IPS-NIHi11 (cell line): ENCODE results near the gene FAM210B.
"Not testable (repeated sequence)": the region's sequence is repeated elsewhere in the genome, so short reads cannot be mapped to it uniquely, and the experiment has no call there.

Experiments used
- DNase-seq: peaks from one replicate; pipeline ENCODE4 v3.0.0; 2012; ENCODE audit warnings: mixed read lengths, low spot score

The FAM210B gene

DNA sequence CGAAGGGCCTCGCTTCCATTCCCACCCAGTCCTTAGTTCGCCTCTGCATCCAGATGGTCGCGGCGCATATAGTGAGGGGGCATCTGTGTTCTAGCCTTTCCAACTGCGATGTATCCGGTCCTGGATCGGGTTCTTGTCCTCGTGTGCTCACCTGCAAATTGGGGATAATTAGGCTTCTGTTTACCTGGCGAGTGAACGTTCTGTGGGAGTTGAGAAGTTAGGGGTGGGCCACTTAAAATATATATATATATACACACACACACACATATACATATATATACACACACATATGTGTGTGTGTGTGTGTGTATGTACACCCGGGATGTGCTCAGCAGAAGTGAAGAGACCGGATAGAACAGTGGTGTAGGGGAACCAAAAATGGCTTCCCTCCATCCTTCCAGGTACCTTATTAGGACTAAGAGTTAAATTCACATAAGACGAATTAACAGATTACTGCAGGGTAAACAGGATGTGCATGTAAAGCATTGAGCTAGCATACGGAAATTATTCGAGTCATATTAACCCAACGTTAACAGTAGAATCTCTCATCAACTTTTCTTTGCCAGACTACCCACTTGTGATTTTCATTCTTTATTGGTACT lies 34.2 kb downstream of the FAM210B start:
- DNase-seq: no peak

DNA sequence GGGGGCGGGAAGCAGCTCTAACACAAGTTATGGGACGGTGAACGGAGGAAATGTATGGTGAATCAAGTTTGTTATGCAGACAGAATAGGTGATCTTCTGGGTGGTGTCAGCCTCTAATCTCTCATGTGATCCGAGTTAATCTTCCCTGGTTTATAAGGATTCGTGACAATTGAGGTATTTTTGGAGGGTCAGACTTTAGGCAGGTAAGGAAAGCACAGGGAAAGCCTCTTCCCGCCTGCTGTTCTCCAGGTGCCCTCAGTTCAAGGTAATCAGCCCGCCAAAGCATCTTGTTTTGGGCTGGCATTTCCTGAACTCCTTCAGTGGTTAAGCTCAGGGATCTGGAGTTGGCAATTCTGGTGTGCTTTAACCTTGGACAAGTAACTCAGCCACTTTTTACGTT lies 34.9 kb downstream of the FAM210B start:
- DNase-seq: no peak

DNA sequence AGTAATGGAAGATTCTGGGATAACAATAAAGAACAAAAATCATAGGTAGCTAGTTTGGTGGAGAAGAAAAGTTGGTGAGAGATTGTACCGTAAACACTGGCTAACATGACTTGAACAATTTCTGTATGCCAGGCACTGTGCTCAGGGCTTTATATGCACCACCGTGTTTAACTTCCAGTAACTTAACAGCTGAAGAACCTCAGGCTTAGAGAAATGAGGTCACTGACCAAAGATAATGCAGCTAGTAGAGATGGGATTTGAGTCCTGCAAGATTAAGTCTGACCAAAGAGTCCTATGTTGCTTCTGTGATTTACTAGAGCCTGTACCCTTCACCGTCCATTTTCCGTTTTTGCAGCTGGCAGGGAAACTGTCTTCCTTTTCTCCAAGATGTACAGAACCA lies 36.4 kb downstream of the FAM210B start:
- no peak for DNase-seq

DNA sequence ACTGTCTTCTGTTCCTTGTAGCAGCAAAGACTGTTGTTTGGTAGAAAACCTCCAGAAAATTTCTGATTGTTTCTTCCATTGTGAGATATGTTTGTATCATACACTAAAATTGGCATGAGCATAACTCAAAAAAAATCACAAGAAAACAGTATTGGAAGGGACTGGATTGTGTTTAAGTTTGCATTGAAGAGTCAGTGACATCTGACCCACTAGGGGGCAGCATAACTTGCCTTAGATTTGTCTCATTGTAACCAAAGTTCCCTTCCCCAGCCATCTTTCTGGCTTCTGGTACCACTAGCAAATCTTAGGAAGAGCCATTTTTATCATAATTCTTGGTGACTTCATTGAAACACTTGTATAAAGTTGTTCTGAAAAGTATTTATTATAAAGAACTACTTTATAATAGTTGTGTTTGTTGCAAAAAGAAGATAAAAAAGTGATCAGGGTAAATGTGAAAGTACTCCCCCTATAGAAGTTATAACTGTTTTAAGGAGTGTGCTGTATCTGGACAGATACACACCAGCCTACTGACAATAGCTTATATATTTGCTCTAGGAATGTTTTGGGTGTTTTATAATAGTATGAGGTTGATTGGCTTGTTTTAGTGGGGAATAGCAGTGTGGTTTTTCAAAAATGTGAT lies 41.3 kb downstream of the FAM210B start:
- DNase-seq: peak; percentile 52

DNA sequence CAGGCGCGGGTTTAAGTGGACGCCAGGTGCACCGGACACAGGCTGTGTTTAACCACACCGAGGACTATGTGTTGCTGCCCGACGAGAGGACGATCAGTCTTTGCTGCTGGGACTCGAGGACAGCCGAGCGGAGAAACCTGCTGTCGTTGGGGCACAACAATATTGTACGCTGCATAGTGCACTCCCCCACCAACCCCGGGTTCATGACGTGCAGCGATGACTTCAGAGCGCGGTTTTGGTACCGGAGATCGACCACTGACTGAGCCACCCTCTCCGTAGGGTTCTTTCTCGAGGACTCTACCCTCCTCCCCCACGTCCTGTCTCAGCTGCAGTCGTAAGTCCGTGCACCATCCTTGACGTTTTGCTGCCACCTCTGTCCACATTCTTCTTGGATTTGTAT lies 44.7 kb downstream of the FAM210B start:
- DNase-seq: no peak

DNA sequence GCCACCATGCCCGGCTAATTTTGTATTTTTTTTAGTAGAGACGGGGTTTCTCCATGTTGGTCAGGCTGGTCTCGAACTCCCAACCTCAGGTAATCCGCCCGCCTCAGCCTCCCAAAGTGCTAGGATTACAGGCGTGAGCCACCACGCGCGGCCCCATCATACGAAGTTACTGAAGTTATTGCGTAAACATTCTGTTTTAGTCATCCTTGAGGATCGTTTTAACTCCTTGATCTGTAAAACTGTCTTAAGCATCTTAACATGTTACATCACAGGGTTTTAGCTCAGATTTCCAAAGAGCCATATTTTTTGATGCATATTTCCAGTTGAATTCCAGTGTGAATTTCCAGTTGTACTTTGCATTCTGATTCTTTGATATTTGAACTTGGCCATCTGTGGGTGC lies 46.6 kb downstream of the FAM210B start:
- DNase-seq: not testable (repeated sequence)

DNA sequence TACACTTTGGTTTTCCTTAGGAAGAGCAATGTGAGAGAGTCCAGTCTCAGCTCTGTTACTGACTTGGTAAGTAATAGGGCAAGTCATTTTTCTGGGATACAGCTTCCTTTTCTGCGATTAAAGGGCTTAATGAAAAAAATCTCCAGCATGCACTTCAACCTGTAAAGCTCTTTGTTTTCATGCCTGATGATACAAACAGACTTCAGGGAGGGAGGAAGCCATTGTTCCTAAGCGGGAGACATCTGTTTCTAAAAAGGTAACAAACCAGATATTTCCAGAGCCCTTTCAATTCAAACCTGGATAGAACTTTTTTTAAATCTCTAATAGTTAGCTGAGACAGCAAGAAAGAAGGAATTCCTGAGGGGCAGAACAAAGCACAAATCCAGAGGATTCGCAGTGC lies 48.1 kb downstream of the FAM210B start:
- no peak for DNase-seq

DNA sequence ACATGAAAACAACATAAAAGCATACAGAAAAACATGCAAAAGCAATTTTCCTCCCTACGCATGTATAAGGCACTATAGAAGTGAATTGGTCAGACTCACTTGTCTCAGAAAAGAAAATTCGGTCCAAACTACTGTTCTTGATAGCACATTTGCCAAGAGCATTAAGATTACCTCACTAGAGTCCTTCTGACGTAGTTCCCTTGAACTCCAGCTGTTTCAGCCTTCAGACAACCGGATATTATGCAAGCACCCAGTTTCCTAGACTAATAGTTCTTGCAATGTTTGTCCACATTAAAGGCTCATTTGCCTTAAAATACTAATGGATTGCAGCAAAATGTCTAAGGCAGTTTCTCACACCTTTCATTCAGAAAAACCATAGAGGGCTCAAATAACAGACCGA lies 50.7 kb downstream of the FAM210B start:
- no peak for DNase-seq

DNA sequence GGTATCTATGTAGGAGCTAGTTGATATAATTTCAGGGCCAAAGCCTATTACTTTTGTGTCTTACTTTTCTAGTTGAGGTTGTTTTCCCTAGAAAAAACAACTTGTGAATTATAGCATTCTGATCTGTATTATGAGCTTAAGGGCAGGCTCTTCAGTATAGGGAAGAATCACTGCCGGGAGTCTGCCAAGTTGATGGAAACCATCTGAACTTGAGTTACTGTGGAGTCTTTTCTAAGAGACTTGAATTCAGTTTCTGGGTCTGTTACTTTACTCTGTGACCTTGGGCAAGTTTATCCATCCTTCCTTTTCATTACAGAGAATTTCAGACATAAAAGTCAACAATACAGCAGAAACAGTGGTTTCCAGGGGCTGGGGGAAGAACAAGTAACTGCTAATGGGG lies 51.2 kb downstream of the FAM210B start:
- DNase-seq: no peak

DNA sequence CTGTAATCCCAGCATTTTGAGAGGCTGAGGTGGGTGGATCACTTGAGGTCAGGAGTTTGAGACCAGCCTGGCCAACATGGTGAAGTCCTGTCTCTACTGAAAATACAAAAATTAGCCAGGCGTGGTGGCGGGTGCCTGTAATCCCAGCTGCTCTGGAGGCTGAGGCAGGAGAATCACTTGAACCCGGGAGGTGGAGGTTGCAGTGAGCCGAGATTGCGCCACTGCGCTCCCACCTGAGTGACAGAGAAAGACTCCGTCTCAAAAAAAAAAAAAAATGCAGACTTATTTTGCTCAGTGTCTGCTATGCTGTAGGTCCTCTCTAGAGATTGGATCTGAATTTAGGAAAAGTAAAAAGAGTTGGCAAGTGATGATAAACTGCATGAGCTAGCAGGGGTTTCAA lies 52.5 kb downstream of the FAM210B start:
- not testable (repeated sequence) for DNase-seq

DNA sequence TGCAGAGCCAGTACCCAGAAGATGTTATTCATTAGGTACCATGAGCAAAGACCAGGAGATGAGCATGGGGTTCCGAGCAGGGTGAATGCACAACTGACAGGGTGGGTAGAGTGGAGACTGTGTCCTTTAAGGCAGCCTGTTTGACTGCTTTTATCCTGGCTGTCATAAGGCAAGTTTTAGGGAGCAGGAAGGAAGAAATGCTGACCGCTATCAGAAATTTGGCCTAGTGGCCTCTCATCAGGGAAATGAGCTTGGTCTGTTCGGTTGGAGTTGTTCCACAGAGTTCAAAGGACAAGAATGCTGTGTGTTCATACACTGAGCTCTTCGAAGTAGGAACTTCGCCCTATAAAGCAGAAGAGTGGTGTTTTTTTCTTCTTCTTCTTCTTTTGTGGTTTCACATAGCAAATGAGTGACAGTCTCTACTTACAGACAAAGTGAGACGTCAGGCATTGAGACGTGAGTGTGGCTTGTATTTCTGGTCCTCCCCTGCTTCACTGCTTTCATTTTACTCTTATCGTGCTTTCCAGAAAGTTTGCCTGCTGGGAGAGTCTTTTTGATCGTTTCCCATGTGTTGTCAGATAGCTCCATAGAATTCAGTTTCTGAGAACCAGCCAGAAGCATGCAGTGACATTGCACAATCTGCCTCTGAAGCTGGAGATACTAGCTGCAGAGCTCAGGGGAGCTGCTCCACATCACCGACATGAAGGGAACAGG lies 53.1 kb downstream of the FAM210B start, which contains the start of gene CASS4:
Gene CASS4 (plus strand): TSS at position 502 of the 714 bp plus-strand sequence. CDS start 199 bp downstream, at position 701.
- no peak for DNase-seq

DNA sequence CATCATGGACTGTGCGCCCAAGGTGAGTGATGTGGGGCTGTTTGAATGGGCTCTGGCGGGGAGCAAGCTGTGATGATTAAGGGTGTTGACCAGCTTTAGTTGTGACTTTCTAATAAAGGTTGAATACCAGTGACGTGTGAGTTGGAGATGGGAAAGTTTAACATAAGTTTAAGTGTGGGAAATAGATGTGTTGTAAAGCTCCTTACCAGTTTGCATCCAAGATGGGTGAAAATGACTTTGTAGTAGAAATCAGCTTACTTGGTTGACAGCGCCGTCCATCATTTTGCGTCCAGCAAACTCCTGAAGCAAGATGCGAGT lies 53.7 kb downstream of the FAM210B start:
- no peak for DNase-seq

DNA sequence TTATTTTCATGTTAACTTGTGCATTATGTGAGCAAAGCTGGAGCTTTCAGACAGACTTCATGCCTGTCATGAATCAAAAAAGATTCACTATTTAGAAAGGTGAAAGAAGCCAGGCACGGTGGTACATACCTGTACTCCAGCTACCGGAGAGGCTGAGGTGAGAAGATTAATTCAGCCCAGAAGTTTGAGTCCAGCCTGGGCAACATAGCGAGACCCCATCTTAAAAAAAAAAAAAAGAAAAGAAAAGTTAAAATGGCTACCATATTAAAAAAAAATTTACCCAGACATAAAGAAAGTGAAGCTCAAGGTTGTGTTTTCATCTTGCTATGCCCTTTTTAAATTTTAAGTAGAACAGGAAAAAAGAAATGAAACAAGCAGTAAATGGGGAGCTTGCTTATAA lies 54.2 kb downstream of the FAM210B start:
- DNase-seq: no peak

DNA sequence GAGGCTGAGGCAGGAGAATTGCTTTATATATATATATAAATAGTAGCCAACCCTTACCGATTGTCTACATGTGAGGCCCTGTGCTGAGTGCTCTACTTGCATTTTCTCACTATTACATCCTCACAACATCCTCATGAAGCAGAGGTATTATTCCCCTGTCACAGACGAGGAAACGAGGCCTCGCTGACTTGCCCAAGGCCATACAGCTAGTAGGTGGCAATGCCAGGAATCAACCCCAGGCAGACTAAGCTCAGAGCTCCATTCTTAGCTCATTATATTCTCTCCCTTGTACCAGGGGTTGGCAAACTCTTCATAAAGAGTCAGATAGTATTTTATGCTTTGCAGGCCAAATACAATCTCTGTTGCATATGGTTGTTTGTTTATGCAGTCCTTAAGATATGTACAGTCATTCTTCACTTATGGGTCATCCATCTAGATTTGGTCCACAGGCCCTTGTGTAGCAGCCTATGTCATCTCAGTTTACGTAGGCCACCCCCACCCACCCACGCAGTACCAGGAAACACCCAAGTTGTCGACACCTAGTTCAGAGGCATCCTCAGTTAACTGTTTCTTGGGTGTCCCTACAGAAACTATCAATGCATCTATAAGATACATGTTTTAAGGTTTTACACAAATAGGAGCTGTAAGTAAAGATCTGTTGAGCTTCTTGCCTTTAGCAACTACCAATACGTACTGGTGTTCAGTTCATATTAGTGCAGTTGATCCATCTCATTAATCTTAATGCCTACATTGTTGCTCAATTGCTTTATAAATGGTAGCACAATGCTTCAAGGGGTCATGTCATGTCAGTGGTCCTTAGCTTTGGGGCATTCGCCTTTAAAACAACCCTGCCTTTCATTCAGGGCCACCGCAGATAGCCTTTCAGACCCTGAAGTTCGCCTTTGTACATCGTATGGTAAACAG lies 56.3 kb downstream of the FAM210B start:
- no peak for DNase-seq

DNA sequence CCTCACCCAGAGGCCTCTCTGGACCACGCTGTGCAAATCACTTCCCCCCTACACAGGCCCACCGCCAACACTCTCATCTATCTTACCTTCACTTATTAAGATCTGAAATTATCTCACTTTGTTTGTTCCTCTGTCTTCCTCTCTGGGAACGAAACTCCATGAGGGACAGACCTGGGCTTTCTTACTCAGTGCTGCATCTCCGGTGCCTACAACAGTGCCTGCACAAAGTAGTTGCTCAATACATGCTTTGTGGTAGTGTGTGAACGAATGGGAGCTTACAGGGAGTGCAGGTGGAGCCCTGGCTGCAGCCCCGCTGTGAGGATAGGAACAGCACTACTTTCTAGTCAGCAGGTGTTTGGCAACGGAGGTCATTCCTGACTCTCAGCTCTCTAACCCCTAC lies 58.6 kb downstream of the FAM210B start:
- no peak for DNase-seq

DNA sequence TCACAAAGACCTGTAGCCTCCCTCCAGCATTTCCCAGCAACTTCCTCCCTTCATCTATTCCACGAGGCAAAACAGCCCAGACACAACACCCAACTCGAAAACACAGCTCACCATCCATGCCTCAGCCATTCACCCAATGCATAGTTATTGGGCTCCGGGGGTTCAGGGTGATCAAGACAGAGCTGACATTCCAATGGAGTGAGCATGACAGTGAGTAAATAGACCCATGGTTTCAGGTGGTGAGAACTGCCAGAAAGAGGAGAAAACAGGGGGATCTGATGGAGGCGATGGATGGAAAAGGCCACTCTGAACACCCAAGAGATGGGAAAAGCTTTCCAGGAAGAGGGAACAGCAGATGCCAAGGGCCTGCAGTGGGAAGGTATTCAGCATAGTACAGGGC lies 59.1 kb downstream of the FAM210B start:
- no peak for DNase-seq
